HTR-8/SVneo (cell line): Measurements from ENCODE around the gene PIRT.

Experiments used
- DNase-seq: peaks from one replicate; pipeline ENCODE4 v3.0.0; 2011; ENCODE audit warnings: low spot score, mixed read lengths; ENCODE audit not compliant: insufficient read length
- FAIRE-seq: peaks from 2 replicates; lab custom pipeline; 2011; peaks lifted over from hg19 to GRCh38; lab: Jason Lieb, UNC

The PIRT gene

GRCh38 chr17:10824874-10825273, 13.0 kb downstream of the PIRT start:
- no peak for FAIRE-seq
- no peak for DNase-seq

DNA sequence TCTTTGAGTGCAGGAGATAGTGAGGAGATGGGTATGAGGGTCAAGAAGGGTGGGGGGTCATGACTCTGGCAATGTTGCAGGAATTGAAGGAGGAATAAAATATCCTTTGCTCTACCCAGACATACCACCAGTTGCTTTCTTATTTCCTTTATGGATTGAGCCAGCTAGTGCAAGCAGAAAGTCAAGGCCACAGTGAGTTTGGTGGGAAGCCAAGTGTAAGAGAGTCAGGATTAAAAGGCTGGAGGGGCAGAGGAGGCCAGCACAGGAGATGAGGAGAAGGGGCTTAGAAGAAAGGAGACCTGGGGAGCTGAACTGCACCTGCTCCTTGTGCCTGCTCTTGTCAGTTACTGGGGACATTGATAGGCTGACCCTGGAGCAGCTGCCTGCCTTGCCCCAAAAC, 16.1 kb downstream of the PIRT start:
- FAIRE-seq (no peak), DNase-seq (no peak)

- FAIRE-seq, result no peak
- no peak for DNase-seq
Observed at GRCh38 chr17:10821054-10821453, 16.8 kb downstream of the PIRT start.

GRCh38 chr17:10815319-10815718, 22.6 kb downstream of the PIRT start:
- DNase-seq, result no peak
- no peak for FAIRE-seq

DNA sequence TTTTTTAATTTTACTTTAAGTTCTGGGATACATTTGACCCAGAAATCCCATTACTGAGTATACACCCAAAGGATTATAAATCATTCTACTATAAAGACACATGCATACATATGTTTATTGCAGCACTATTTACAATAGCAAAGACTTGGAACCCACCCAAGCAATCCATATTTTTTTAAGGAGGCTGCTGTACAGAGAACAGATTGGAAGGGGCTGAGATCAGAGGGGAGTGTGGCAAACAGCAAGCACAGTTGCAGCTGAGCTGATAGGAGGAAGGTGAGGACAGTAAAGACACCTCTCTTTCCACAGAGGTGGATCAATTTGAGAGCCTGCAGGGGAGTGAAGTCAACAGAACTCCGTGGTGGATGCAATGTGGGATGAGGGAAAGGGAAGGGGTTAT, 23.8 kb downstream of the PIRT start:
- no peak for FAIRE-seq
- no peak for DNase-seq

GRCh38 chr17:10812674-10813073, 25.2 kb downstream of the PIRT start:
- no peak for DNase-seq
- FAIRE-seq, result no peak

DNA sequence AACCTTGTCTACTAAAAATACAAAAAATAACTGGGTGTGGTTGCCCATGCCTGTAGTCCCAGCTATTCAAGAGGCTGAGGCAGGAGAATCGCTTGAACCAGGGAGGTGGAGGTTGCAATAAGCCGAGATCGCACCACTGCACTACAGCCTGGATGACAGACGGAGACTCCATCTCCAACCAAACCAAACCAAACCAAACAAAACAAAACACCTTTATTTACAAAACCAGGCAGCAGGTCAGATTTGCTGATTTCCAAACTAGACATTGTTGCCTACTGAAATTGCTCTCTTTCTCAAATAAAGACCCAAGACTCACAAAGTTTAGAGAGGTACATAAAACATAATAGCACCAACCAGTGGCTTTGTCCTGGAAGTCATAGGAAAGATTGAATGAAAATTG, 28.3 kb downstream of the PIRT start:
- no peak for DNase-seq
- no peak for FAIRE-seq

- no peak for FAIRE-seq
- no peak for DNase-seq
Observed at GRCh38 chr17:10807704-10808128, 30.2 kb downstream of the PIRT start.

- no peak for FAIRE-seq
Observed at GRCh38 chr17:10806545-10807262, 31.2 kb downstream of the PIRT start.

DNA sequence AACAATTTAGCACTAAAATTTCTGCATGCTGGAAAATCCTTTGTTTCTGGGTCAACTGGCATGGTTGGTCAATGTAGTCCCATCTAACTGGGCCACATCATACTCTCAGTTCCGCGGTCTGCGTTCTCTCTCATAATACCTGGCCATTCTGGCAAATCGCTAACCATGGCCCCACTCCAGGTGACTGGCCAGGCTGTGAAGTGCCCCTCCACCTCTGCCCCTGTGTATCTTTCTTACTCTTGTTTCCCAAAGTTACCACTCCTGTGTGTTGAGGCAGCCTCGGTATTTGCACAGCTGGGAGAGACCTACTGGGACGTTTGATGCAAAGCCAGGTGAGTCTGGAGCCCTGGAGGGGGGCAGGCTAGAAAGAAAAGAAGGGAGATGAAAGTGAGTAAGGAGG, 32.0 kb downstream of the PIRT start:
- FAIRE-seq (no peak), DNase-seq (no peak)

More at GRCh38 chr17:10806545-10807262, 31.2 kb downstream of the PIRT start:
- DNase-seq, result no peak

DNA sequence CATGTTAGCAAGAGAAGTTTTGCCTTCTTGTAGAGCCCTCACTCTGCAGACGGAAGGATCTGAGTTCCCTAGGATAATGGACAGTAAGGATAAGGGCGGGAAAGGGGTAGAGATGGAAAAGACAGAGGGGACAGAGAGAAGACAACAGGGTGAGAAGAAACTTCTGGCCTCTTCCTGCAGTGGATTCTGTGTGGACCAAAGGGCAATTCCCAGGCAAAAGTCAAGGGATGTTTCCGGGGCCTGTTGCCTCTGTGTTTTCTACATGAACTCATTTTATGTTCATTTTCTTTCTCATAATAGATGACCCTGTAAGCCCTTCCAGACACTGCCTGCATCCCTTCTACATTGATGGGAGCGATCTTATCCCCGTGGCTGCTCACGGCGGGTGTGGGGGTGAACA, 33.3 kb downstream of the PIRT start:
- FAIRE-seq (no peak), DNase-seq (no peak)

DNA sequence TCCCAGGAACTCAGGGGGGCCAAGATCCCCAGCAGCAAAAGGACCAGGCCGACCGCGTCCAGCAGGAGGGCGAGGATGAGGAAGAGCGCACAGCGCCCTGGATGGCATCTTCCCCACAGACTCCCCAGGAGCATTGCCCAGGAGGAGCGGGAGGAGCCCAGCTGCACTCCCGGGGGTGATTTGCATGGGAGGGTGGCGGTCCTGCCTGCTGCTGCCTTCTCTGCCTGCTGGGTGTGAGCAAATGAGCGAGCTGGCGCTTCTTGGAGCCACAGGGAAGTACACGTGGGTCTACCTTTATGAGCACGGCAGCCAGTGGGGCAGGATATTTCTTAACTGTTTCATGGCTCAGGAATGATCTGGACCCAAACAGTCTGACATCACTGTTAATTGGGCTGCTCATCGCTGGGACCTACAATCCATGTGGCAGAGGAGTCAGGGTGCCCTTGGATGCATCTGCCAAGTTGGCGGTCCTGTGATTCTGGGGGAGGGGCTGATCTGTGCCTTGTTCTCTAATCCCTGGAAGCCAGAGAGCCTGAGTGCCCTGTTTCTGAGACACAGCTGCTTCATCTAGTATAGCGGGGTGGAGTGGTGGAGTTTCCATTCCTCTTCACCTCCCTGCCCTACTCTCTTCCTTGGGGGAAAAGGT, 33.9 kb downstream of the PIRT start, which contains the start of gene TMEM238L:
TMEM238L (minus strand) TSS at position 270 of the 646 bp plus-strand sequence; CDS start at position 134, 136 bp downstream.
- DNase-seq, result no peak
- FAIRE-seq, result no peak

- FAIRE-seq, result no peak
- no peak for DNase-seq
Observed at GRCh38 chr17:10803350-10803749, 34.5 kb downstream of the PIRT start.

DNA sequence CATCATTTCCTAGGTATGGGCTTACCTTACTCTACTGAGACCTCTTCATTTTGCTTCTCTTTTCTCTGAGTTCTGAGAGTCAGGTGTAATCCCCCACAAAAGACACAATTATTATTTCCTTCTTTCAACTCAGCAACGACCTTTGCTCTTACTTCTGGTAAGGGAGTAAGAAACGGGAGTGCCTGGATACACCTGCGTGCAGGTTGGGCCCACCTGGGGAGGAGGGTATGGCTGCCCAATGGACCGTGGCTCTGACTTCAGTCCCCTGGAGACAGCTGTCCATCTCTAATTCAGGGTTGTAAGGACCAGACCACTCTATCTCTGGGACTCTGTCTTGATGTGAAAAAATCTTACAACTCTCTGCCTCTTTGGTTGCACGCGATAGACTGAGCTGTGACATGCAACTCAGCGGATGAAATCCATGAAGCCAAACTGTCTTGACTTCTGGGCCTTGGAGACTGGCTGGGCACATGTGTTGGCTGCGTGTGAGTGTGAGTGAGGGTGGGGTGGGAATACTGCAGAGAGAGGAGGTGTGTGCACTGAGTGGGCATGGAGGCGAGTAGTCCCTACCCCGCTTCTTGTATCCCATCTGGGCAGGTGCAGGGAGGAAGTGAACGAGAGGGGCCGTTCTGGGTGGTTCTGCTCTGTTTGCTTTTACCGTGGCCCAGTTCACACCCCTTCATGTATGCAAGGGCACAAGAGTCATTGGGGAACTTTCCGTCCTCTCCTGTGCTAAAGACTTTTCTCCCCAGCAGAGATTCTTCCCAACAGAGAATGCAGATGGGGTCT, 35.2 kb downstream of the PIRT start:
- DNase-seq, result no peak
- no peak for FAIRE-seq

DNA sequence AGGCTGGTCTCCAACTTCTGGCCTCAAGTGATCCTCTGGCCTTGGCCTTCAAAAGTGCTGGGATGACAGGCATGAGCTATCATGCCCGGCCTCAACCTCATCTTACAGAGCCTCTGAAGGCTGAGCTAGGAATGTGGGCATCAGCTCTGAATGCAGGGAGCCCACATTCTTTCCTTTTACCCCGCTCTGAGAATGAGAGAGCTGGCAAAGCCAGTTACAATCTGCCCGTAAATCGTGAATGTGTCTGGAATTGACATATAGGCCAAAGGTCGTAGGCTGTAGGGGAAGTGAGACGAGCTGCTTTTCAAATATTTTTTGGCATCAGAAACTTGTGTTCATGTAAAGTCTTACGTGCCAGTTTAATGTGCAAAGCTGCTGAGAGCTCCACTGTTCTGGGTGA, 38.5 kb downstream of the PIRT start:
- FAIRE-seq, result no peak
- DNase-seq, result no peak

- DNase-seq (no peak), FAIRE-seq (no peak)
Observed at GRCh38 chr17:10798910-10799309, 39.0 kb downstream of the PIRT start.

DNA sequence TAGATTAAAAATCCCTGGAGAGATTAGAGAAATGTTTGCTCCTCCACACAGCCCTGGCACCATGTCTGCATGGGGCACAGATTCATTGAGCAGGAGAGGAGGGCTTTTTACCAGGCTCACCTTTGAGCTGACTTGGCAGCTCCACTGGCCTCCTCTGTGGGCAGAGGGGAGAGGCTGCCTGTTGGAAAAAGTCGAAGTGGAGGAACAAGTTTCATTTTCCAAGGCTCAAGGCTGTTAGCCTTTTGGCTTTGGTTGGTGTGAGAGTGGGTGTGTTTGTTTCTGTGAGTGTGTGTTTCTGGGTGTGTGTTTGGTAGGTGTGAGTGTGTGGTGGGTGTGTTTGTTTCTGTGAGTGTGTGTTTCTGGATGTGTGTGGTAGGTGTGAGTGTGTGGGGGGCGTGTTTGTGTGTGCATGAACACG, 39.5 kb downstream of the PIRT start:
- DNase-seq (no peak), FAIRE-seq (no peak)

- FAIRE-seq (no peak), DNase-seq (no peak)
Observed at GRCh38 chr17:10797476-10798328, 40.2 kb downstream of the PIRT start.

GRCh38 chr17:10793816-10794215, 44.1 kb downstream of the PIRT start:
- FAIRE-seq (no peak), DNase-seq (no peak)

GRCh38 chr17:10793256-10793655, 44.6 kb downstream of the PIRT start:
- no peak for FAIRE-seq

More at GRCh38 chr17:10793256-10793655, 44.6 kb downstream of the PIRT start:
- DNase-seq, result no peak
